Ishikawa (cell line): ENCODE measurements around the gene ZZZ3.

Experiments used
- TAF1 ChIP-seq: IDR thresholded peaks from 2 replicates; pipeline ENCODE4 v1.6.1; 2012; ENCODE audit warnings: low read depth, mild to moderate bottlenecking
- YY1 ChIP-seq: IDR thresholded peaks from 2 replicates; pipeline ENCODE4 v1.6.1; 2012; ENCODE audit warnings: low read depth
- TF ChIP-seq, protein P1 (sequence below): IDR thresholded peaks from 2 replicates; pipeline ENCODE4 v1.6.1; 2012

DNA sequence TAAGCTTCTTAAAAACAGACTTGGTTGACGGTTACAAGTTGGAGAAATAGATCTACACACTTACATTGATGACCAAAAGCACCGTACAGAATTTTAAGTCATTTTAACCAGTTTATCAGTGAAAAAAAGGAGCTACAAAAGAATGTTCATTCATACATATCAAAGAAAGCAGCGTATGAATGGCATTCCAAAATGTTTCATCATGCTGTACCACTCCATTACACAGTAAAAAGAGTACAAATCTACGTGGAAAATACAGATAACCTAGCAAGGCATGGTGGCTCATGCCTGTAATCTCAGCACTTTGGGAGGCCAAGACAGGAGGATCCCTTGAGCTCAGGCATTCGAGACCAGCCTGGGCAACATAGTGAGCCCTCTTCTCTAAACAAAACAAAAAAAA is 40.3 kb downstream of the ZZZ3 start:
- TF ChIP-seq, protein P1, sequence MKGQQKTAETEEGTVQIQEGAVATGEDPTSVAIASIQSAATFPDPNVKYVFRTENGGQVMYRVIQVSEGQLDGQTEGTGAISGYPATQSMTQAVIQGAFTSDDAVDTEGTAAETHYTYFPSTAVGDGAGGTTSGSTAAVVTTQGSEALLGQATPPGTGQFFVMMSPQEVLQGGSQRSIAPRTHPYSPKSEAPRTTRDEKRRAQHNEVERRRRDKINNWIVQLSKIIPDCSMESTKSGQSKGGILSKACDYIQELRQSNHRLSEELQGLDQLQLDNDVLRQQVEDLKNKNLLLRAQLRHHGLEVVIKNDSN: no peak
- TF ChIP-seq YY1: no peak
- no peak for TF ChIP-seq TAF1
